Endothelial cell (in vitro differentiated cells): Measurements from ENCODE around the gene GPC3. TPM values are rescaled to one million over a fixed set of nuclear protein-coding genes. Genes with fewer than 3 reads are reported as not detected.
"Not testable (repeated sequence)": the region's sequence is repeated elsewhere in the genome, so short reads cannot be mapped to it uniquely, and the experiment has no call there.

Experiments used
- DNase-seq: peaks from one replicate; pipeline ENCODE4 v3.0.0; 2021; ENCODE audit warnings: low spot score
- H3K27ac Mint-ChIP-seq: one replicate; pipeline ENCODE4 v1.8.0; 2021; ENCODE audit warnings: mixed read lengths, inconsistent platforms; ENCODE audit not compliant: unreplicated experiment
- H3K27me3 Mint-ChIP-seq: one replicate; pipeline ENCODE4 v1.8.0; 2021; ENCODE audit warnings: mild to moderate bottlenecking, moderate library complexity, mixed read lengths, inconsistent platforms; ENCODE audit not compliant: unreplicated experiment
- H3K36me3 Mint-ChIP-seq: one replicate; pipeline ENCODE4 v1.8.0; 2021; ENCODE audit warnings: mild to moderate bottlenecking, low read depth, mixed read lengths, inconsistent platforms; ENCODE audit not compliant: unreplicated experiment
- H3K4me1 Mint-ChIP-seq: one replicate; pipeline ENCODE4 v1.8.0; 2021; ENCODE audit warnings: mild to moderate bottlenecking, mixed read lengths, inconsistent platforms; ENCODE audit not compliant: unreplicated experiment
- H3K4me3 Mint-ChIP-seq: one replicate; pipeline ENCODE4 v1.8.0; 2021; ENCODE audit warnings: mild to moderate bottlenecking, mixed read lengths, inconsistent platforms; ENCODE audit not compliant: unreplicated experiment
- H3K9me3 Mint-ChIP-seq: one replicate; pipeline ENCODE4 v1.8.0; 2021; ENCODE audit warnings: mixed read lengths, inconsistent platforms; ENCODE audit not compliant: unreplicated experiment
- CTCF ChIP-seq: fragments of 200-600 bp; sonication (generic); IDR thresholded peaks from one replicate; pipeline ENCODE4 v1.5.0; 2021; ENCODE audit warnings: antibody characterized with exemption; ENCODE audit not compliant: unreplicated experiment
- total RNA-seq: library from RNA; stranded (reverse); fragmentation: NEBNext Ultra II Directional; extraction: Animal tissue kit (Norgen Biotek cat#: 25700); gene quantifications from one replicate; pipeline ENCODE4 v1.2.1, GENCODE V29; 2021; ENCODE audit not compliant: unreplicated experiment

GPC3 gene
- total RNA-seq, 1 donor from 2014 or later = 4.7 TPM

DNA sequence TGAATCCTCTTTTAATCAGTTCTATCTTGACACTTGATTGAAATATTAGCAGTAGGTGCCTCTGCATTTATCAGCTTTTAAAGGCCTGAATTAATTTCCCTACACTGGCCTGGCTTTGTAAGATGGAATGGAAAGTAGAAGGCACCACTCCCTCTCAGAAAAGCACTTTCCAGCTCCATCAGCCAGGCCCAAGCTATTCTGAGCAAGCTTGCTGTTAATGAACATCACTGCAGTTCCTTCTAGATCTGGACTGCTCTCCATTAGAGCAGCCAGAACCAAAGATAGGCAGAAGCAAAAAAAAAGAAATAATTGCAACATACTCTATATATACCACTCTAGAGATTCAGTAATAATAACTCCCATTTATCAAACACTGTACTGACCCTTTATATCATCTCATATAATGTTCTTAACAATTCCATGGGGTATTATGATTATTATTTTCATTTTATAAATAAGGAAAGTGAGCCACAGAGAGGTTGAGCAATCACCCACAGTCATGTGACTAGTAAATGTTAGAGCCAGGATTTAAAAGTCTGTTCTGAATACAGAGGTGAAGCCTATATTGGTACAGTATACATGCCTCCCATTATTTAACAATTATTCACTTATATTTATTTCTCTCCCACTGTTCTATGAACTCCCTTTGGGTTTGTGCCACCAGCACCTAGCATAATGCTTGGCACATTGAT is 39.4 kb upstream of the GPC3 start:
- DNase-seq = no peak
- Mint-ChIP-seq H3K4me3 (no peak overlapping the region), H3K4me1 (peaks cover 7% of the 10 kb centered on the region), H3K27ac (no peak overlapping the region), H3K36me3 (no peaks in the 10 kb centered on the region), H3K9me3 (no peaks in the 10 kb centered on the region), H3K27me3 (peaks cover 2% of the 10 kb centered on the region)
- TF ChIP-seq CTCF = no peak

GRCh38 chrX:134023851-134024281 is 38.5 kb upstream of the GPC3 start:
- no peak overlapping the region for H3K4me3 Mint-ChIP-seq
- H3K36me3 Mint-ChIP-seq = no peaks in the 10 kb centered on the region
- H3K27ac Mint-ChIP-seq = no peak overlapping the region
- H3K4me1 Mint-ChIP-seq = peaks cover 7% of the 10 kb centered on the region
- H3K27me3 Mint-ChIP-seq = peaks cover 3% of the 10 kb centered on the region
- TF ChIP-seq CTCF = no peak
- no peak for DNase-seq
- H3K9me3 Mint-ChIP-seq = no peaks in the 10 kb centered on the region

GRCh38 chrX:134020910-134021309 is 35.5 kb upstream of the GPC3 start:
- Mint-ChIP-seq H3K27ac (no peak overlapping the region), H3K36me3 (no peaks in the 10 kb centered on the region), H3K4me3 (no peak overlapping the region), H3K9me3 (no peaks in the 10 kb centered on the region), H3K27me3 (peaks cover 4% of the 10 kb centered on the region), H3K4me1 (peaks cover 2% of the 10 kb centered on the region)
- no peak for TF ChIP-seq CTCF
- no peak for DNase-seq

- DNase-seq = no peak
- Mint-ChIP-seq H3K4me1 (no peaks in the 10 kb centered on the region), H3K36me3 (no peaks in the 10 kb centered on the region), H3K27me3 (peaks cover 4% of the 10 kb centered on the region), H3K9me3 (no peaks in the 10 kb centered on the region), H3K27ac (no peak overlapping the region), H3K4me3 (no peak overlapping the region)
- TF ChIP-seq CTCF = no peak
Observed at GRCh38 chrX:134019567-134020206, 34.3 kb upstream of the GPC3 start.

DNA sequence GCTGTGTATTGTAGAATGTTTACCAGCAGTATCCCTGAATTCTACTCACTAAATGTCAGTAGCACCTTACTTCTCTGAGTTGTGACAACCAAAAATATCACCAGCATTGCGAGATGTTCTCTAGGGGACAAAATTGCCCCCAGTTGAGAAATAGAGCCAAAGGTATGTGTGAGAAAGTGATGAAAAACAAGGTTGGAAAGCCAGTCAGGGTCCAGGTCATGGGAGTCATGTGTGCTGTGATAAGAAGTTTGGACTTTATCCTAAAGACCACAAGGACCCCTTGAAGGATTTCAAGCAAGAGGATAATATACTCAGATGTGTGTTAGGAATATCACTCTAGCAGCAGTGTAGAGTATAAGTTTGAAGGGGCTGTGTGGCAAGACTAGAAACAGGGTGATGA is 30.9 kb upstream of the GPC3 start:
- H3K9me3 Mint-ChIP-seq, H3K27ac Mint-ChIP-seq, H3K4me3 Mint-ChIP-seq, H3K27me3 Mint-ChIP-seq, H3K36me3 Mint-ChIP-seq, H3K4me1 Mint-ChIP-seq, DNase-seq: not testable (repeated sequence)

GRCh38 chrX:134015510-134015909 is 30.1 kb upstream of the GPC3 start:
- H3K27me3 Mint-ChIP-seq, H3K27ac Mint-ChIP-seq, H3K36me3 Mint-ChIP-seq, DNase-seq, H3K4me1 Mint-ChIP-seq, H3K4me3 Mint-ChIP-seq, H3K9me3 Mint-ChIP-seq: not testable (repeated sequence)
